ENCODE measurements around the gene CRELD1. TPM values are rescaled to one million over a fixed set of nuclear protein-coding genes. Genes with fewer than 3 reads are reported as not detected.

Gene CRELD1
- total and polyA plus RNA-seq, 2 of the 13 experiments (the other 11 are each of a cell fraction or from before 2014, with no cell fraction given): 27.1 to 61.9 TPM

GRCh38 chr3:9918261-9919038 lies 15.2 kb upstream of the CRELD1 start (continued):
- TF ChIP-seq ZNF3 (CRISPR knock-in tag; IDR thresholded peaks at IDR 0.05) (no peak), ZNF589 (CRISPR knock-in tag; conservative IDR thresholded peaks at IDR 0.05) (no peak), POLR2AphosphoS5 (IDR thresholded peaks at IDR 0.05; ENCODE audit: low read depth, low read length) (no peak), TBX3 (IDR thresholded peaks at IDR 0.05; ENCODE audit: borderline replicate concordance) (no peak)

- in situ Hi-C loops (cut with HindIII; ENCODE audit: extremely low pct_ligation_motif_present, low pct_unique_long_range_greater_than_20kb) (no loop called here), intact Hi-C loops (cut with micrococcal nuclease; ENCODE audit: unreplicated experiment) (no loop called here)
- H3K9me3 ChIP-seq (ENCODE audit: low read length): no peaks in the 10 kb centered on the region
- peaks cover 13% of the 10 kb centered on the region for H3K4me1 ChIP-seq (ENCODE audit: insufficient read depth, low read length)
- FAIRE-seq (no peak), ATAC-seq (no peak), DNase-seq (ENCODE audit: low spot score) (no peak)
- no peak overlapping the region for H3K9ac ChIP-seq (ENCODE audit: insufficient read depth, low read depth, low read length)
- no peak overlapping the region for H3K4me2 ChIP-seq (ENCODE audit: low read depth, low read length)
- no peak overlapping the region for H3K4me3 ChIP-seq (replicated peaks in 1 of 3; ENCODE audit: insufficient read depth in 1 of 3, low read depth in 2 of 3, low read length in 3 of 3)
- no peak for TF ChIP-seq E2F5 (CRISPR knock-in tag; conservative IDR thresholded peaks at IDR 0.05)
- no peak for TF ChIP-seq SKIL (CRISPR knock-in tag; IDR thresholded peaks at IDR 0.05; ENCODE audit: borderline replicate concordance)
- no peak for TF ChIP-seq ZBTB2 (CRISPR knock-in tag; IDR thresholded peaks at IDR 0.05; ENCODE audit: low read depth)
- no peak for TF ChIP-seq MAFF (IDR thresholded peaks at IDR 0.05; ENCODE audit: low read depth, low read length)
- no peak for TF ChIP-seq ETV6 (CRISPR knock-in tag; conservative IDR thresholded peaks at IDR 0.05)
- no peak for TF ChIP-seq ZNF446 (CRISPR knock-in tag; IDR thresholded peaks at IDR 0.05)
- no peak for TF ChIP-seq ZNF788 (CRISPR knock-in tag; IDR thresholded peaks at IDR 0.05; ENCODE audit: borderline replicate concordance)
- TF ChIP-seq CERS6 (CRISPR knock-in tag; IDR thresholded peaks at IDR 0.05): no peak
- no peak for TF ChIP-seq ZSCAN12 (CRISPR knock-in tag; IDR thresholded peaks at IDR 0.05)
- TF ChIP-seq SP5 (CRISPR knock-in tag; IDR thresholded peaks at IDR 0.05; ENCODE audit: borderline replicate concordance, low read depth): no peak
- TF ChIP-seq HOXA7 (CRISPR knock-in tag; IDR thresholded peaks at IDR 0.05): no peak
- TF ChIP-seq AGO2 (optimal IDR thresholded peaks at IDR 0.05; ENCODE audit: low read depth, low read length): no peak
- TF ChIP-seq MED13 (CRISPR knock-in tag; IDR thresholded peaks at IDR 0.05): no peak
- TF ChIP-seq HIVEP1 (CRISPR knock-in tag; IDR thresholded peaks at IDR 0.05): no peak
- no peak for TF ChIP-seq MLX (CRISPR knock-in tag; IDR thresholded peaks at IDR 0.05)
- no peaks in the 10 kb centered on the region for H4K20me1 ChIP-seq (ENCODE audit: insufficient read depth, low read length)
- no peaks in the 10 kb centered on the region for H3K27me3 ChIP-seq (ENCODE audit: control insufficient read depth in 1 of 2, insufficient read depth in 2 of 2, low read length in 2 of 2)
- BruUV-seq (replicated peaks): no TSS peak
- H3K27ac ChIP-seq (ENCODE audit: extremely low read length, insufficient read depth, low read length): no peak overlapping the region
- no peak overlapping the region for H2AFZ ChIP-seq (ENCODE audit: low read length)
- ChIA-PET CTCF (ENCODE audit: low intra/inter-chr PET ratio, low total read pairs) (no interaction called here), POLR2A (no interaction called here)
- WGBS (ENCODE audit: low lambda C conversion rate): 98% methylated on average over 11 of the region's 23 CpGs
- no peaks in the 10 kb centered on the region for H3K79me2 ChIP-seq (ENCODE audit: insufficient read depth, low read length)
- no peaks in the 10 kb centered on the region; a peak in 1 of 5 replicates for H3K36me3 ChIP-seq (replicated peaks in 1 of 2; ENCODE audit: control insufficient read depth in 1 of 2, insufficient read depth in 2 of 2, low read length in 2 of 2)
These were observed 5.5 kb upstream of the CRELD1 start for GRCh38 chr3:9928158-9928557.
